Kidney epithelial cell (primary cell): ENCODE results near the gene ANKRD17. TPM values are rescaled to one million over a fixed set of nuclear protein-coding genes. Genes with fewer than 3 reads are reported as not detected.
"Not testable (repeated sequence)": the region's sequence is repeated elsewhere in the genome, so short reads cannot be mapped to it uniquely, and the experiment has no call there.

Experiments used
- DNase-seq: peaks from one replicate; pipeline ENCODE4 v3.0.0-alpha.2; 2010; ENCODE audit warnings: low read depth
- H3K27me3 ChIP-seq: 2 replicates; pipeline ENCODE4 v1.6.0; 2011; ENCODE audit warnings: low read length; ENCODE audit not compliant: control insufficient read depth, insufficient read depth
- H3K36me3 ChIP-seq: 2 replicates; pipeline ENCODE4 v1.5.1; 2011; ENCODE audit warnings: low read length; ENCODE audit not compliant: control insufficient read depth, insufficient read depth
- H3K4me3 ChIP-seq: 2 replicates; pipeline ENCODE4 v1.5.1; 2011; ENCODE audit warnings: low read depth, mild to moderate bottlenecking, control low read depth, low read length
- total RNA-seq: library from RNA; depleted of rRNA; stranded (reverse); fragments of >200 nt; gene quantifications from 2 replicates; pipeline ENCODE4 v1.2.3, GENCODE V29; 2015
- TF ChIP-seq, protein P1 (sequence below): IDR thresholded peaks from 2 replicates; pipeline ENCODE4 v1.5.1; 2011; ENCODE audit warnings: mild to moderate bottlenecking, moderate library complexity, low read length, control low read depth, inconsistent platforms; ENCODE audit not compliant: insufficient read depth, poor library complexity, severe bottlenecking

Gene ANKRD17
- total RNA-seq, 1 donor from 2014 or later, result 39.9 TPM

DNA sequence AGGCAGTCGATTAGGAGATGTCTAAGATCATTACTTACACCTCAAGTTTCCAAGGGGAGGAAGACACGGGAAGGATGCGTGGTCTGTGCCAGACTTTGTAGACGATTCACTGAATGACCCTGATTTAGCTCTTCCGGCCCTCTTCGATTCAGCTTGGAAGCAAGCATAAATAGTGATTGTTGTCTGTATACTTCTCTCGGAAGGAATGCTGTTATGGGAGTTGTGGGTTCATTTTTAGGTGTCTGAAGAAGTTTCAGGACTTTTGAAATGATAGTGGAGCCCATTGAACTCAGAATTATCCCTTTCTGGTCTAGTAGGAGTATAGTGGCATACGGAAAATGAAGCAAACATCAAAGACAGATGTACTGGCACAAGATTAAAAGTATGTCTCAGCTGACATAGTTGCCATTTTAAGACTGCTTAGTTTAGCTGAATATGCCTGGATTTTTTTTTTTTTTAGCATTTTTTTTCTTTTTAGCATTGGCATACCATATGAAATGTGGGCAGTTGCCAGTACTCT is 1.0 kb upstream of the ANKRD17 start:
- Histone ChIP-seq H3K27me3 (no peaks in the 10 kb centered on the region), H3K4me3 (peak overlapping the region; percentile 98), H3K36me3 (no peaks in the 10 kb centered on the region)
- TF ChIP-seq, protein P1, sequence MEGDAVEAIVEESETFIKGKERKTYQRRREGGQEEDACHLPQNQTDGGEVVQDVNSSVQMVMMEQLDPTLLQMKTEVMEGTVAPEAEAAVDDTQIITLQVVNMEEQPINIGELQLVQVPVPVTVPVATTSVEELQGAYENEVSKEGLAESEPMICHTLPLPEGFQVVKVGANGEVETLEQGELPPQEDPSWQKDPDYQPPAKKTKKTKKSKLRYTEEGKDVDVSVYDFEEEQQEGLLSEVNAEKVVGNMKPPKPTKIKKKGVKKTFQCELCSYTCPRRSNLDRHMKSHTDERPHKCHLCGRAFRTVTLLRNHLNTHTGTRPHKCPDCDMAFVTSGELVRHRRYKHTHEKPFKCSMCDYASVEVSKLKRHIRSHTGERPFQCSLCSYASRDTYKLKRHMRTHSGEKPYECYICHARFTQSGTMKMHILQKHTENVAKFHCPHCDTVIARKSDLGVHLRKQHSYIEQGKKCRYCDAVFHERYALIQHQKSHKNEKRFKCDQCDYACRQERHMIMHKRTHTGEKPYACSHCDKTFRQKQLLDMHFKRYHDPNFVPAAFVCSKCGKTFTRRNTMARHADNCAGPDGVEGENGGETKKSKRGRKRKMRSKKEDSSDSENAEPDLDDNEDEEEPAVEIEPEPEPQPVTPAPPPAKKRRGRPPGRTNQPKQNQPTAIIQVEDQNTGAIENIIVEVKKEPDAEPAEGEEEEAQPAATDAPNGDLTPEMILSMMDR, result no peak
- no peak for DNase-seq

DNA sequence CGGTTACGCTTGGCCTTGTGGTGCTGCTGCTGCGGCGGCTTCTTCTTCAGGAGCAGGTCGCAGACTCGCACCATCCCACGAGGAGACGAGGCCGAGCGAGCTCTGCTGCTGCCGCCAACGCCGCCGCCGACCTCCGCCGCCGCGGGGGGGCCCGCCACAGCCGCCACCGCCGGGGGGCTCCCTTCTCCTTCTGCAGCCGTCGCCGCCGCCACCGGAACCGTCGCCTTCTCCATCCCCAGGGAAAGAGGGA is 237 bp downstream of the ANKRD17 start:
- TF ChIP-seq, protein P1, result no peak
- no peak for DNase-seq
- Histone ChIP-seq H3K27me3 (no peaks in the 10 kb centered on the region), H3K36me3 (no peaks in the 10 kb centered on the region), H3K4me3 (peak overlapping the region; percentile 98)

GRCh38 chr4:73257651-73258435 is 755 bp downstream of the ANKRD17 start:
- H3K4me3 ChIP-seq, result peak overlapping the region; percentile 98
- no peaks in the 10 kb centered on the region for H3K36me3 ChIP-seq
- no peaks in the 10 kb centered on the region for H3K27me3 ChIP-seq
- TF ChIP-seq, protein P1, result no peak
- DNase-seq, result no peak

GRCh38 chr4:73257234-73257633 is 1.4 kb downstream of the ANKRD17 start:
- Histone ChIP-seq H3K27me3 (no peaks in the 10 kb centered on the region), H3K4me3 (peak overlapping the region; percentile 98), H3K36me3 (no peaks in the 10 kb centered on the region)
- TF ChIP-seq, protein P1, result peak; percentile 79
- DNase-seq, result peak; percentile 47

DNA sequence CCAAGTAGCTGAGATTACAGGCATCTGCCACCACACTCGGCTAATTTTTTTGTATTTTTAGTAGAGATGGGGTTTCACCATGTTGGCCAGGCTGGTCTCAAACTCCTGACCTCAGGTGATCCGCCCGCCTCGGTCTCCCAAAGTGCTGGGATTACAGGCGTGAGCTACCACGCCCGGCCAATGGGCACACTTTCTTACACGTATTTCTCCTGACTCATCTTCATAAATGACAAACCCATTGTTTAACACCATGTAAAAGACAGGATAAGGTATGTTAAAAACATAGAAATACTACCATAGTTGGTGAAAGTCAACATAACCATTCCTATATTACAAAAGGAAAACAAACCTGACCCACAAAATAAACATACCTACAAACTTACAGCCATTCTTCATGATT is 2.8 kb downstream of the ANKRD17 start:
- not testable (repeated sequence) for H3K4me3 ChIP-seq, DNase-seq, H3K27me3 ChIP-seq, H3K36me3 ChIP-seq

- Histone ChIP-seq H3K27me3 (no peaks in the 10 kb centered on the region), H3K4me3 (no peak overlapping the region), H3K36me3 (no peaks in the 10 kb centered on the region)
- DNase-seq, result no peak
- TF ChIP-seq, protein P1, result no peak
These were observed 6.6 kb downstream of the ANKRD17 start for GRCh38 chr4:73252001-73252400.
